Colon (tissue), 2 donors: ENCODE results near the gene TRIML1.
"Not testable (repeated sequence)": the region's sequence is repeated elsewhere in the genome, so short reads cannot be mapped to it uniquely, and the experiment has no call there.

Source experiments
- FAIRE-seq: peaks from 2 replicates; lab custom pipeline; 2012; peaks lifted over from hg19 to GRCh38; lab: Jason Lieb, UNC
- donor health status: control.
- donor health status: control.

Gene TRIML1

GRCh38 chr4:188154668-188155405 lies 15.6 kb downstream of the TRIML1 start:
- no peak for FAIRE-seq

- FAIRE-seq, result no peak
These were observed 19.1 kb downstream of the TRIML1 start for GRCh38 chr4:188158336-188158735.

- not testable (repeated sequence) for FAIRE-seq
These were observed 20.4 kb downstream of the TRIML1 start for GRCh38 chr4:188159513-188160226.

GRCh38 chr4:188160406-188160805 lies 21.2 kb downstream of the TRIML1 start:
- FAIRE-seq, result no peak

- FAIRE-seq, result no peak
These were observed 21.9 kb downstream of the TRIML1 start for GRCh38 chr4:188161167-188161566.

GRCh38 chr4:188162698-188163097 lies 23.5 kb downstream of the TRIML1 start:
- no peak for FAIRE-seq

GRCh38 chr4:188168726-188169373 lies 29.6 kb downstream of the TRIML1 start:
- no peak for FAIRE-seq

- FAIRE-seq, result no peak
These were observed 32.3 kb downstream of the TRIML1 start for GRCh38 chr4:188171551-188171950.

- FAIRE-seq, result no peak
These were observed 36.0 kb downstream of the TRIML1 start for GRCh38 chr4:188175288-188175687.

GRCh38 chr4:188177997-188178675 lies 38.9 kb downstream of the TRIML1 start:
- FAIRE-seq, result no peak

- no peak for FAIRE-seq
These were observed 39.6 kb downstream of the TRIML1 start for GRCh38 chr4:188178806-188179205.

- no peak for FAIRE-seq
These were observed 47.9 kb downstream of the TRIML1 start for GRCh38 chr4:188187106-188187505.

GRCh38 chr4:188190461-188190860 lies 51.2 kb downstream of the TRIML1 start:
- FAIRE-seq, result no peak

- no peak for FAIRE-seq
These were observed 55.2 kb downstream of the TRIML1 start for GRCh38 chr4:188194421-188194820.

GRCh38 chr4:188195389-188195985 lies 56.2 kb downstream of the TRIML1 start:
- FAIRE-seq, result no peak

GRCh38 chr4:188196134-188196735 lies 57.0 kb downstream of the TRIML1 start:
- FAIRE-seq, result no peak
